Gastroesophageal sphincter (tissue), 3 donors: Measurements from ENCODE around the gene SLC7A14.

ENCODE experiments used
- EP300 ChIP-seq: sonication (generic); formaldehyde crosslinking; IDR thresholded peaks from one replicate; pipeline ENCODE4 v1.6.1; 2017; ENCODE audit warnings: antibody characterized with exemption, mild to moderate bottlenecking
- POLR2A ChIP-seq, 2 donors: fragments of 450-650 bp; IDR thresholded peaks; one replicate each; pipeline ENCODE4 v1.6.1; 2017; ENCODE audit warnings: antibody characterized with exemption in 2 of 2, mild to moderate bottlenecking in 2 of 2, moderate library complexity in 1 of 2
- TF ChIP-seq, protein P1 (sequence below), 4 experiments: fragments of 200-600 bp in 2 of 4; fragments of 450-650 bp in 2 of 4; sonication (generic) in 1 of 4; IDR thresholded peaks; one replicate each; pipeline ENCODE4 v1.5.1; 2017 to 2019; ENCODE audit warnings: antibody characterized with exemption in 4 of 4, mild to moderate bottlenecking in 2 of 4, moderate library complexity in 2 of 4

DNA sequence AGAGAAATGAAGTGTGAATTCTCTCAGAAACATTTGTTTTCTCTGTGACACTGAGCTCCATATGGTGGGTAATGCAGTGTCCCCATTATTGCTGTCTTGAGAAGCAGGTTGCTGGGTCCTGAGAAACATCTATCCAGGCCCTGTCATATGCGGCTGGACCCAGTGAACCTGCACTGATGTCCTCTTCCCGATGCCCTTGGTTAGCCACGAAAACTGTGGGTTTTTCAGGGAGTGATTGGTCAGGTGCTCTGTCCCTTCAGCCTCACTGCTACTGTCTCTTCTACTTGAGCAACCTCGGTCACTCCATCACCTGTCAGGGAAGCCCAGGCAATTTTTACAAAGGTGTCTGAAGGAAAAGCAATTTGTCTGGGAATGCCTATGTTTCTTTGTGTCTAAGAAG is 77.0 kb downstream of the SLC7A14 start:
- TF ChIP-seq, protein P1, sequence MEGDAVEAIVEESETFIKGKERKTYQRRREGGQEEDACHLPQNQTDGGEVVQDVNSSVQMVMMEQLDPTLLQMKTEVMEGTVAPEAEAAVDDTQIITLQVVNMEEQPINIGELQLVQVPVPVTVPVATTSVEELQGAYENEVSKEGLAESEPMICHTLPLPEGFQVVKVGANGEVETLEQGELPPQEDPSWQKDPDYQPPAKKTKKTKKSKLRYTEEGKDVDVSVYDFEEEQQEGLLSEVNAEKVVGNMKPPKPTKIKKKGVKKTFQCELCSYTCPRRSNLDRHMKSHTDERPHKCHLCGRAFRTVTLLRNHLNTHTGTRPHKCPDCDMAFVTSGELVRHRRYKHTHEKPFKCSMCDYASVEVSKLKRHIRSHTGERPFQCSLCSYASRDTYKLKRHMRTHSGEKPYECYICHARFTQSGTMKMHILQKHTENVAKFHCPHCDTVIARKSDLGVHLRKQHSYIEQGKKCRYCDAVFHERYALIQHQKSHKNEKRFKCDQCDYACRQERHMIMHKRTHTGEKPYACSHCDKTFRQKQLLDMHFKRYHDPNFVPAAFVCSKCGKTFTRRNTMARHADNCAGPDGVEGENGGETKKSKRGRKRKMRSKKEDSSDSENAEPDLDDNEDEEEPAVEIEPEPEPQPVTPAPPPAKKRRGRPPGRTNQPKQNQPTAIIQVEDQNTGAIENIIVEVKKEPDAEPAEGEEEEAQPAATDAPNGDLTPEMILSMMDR (IDR thresholded peaks at IDR 0.05) = no peak
- TF ChIP-seq EP300 (no peak), POLR2A (IDR thresholded peaks at IDR 0.05) (no peak)
